ENCODE results near the gene MEG3.

Gene MEG3

DNA sequence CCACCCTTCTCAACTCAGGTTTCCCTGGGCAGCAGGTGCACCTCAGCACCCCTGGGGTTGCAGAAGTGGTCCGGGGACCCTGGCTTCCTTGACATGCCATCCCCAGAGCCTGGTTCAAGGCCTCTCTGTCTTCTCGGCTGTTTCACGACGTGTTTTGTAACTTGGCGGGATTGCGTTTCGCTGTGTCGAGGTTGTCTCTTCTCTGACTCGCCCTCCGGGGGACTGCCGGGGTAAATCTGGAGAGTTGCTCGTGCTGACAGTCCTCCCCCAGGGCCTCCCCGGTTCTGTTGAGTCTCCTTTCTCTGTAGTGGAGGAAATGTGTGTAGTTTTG is 25.6 kb downstream of the MEG3 start:
- DNase-seq, result no peak

DNA sequence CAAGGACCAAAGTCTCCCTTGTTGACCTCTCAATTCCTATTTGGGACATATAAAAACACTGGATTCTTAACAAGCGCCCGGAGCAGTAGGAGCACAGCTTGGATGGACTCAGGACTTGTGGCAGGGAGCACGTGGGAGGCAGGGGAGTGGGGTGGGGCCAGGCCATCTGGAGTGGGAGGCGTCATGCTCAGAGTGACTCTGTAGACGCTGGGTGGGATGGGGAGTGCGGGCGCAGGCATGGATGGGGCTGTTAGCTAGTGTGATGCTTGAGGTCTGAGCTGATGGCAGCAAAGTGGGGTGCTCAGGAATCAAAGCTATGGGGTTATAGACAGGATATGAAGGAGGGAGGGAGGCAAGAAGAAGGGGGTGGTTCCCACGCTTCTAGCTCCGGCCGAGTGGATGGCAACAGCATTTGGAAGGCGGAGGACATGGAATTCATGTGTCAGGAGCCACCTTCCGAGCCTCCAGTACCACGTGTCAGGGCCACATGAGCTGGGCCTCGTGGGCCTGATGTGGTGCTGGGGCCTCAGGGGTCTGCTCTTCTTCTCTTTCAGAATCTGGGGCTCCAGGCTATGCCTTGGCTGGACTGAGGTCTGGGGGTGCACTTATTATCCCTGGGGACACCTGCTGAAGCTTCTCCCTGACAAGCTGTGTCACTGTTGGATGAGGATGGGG is 26.2 kb downstream of the MEG3 start:
- no peak for DNase-seq

DNA sequence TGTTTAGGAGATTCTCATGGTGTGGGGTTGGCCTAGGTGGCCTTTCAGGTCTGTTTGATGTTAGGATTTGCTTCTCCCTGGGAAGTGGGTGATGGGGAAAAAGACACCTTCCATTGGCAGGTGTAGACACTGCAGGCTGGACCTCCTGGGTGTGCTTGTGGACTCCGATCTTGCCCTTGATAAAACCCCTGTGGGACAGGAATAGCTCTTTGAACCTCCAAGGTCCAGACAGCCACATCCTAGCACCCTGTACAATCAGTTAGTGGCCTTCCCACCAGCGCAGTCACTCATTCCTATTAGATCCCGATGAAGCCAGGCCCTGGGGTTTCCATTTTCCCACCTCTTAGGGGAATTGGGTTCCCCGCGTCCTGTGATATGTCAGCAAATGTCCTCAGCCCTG is 28.5 kb downstream of the MEG3 start:
- no peak for DNase-seq

DNA sequence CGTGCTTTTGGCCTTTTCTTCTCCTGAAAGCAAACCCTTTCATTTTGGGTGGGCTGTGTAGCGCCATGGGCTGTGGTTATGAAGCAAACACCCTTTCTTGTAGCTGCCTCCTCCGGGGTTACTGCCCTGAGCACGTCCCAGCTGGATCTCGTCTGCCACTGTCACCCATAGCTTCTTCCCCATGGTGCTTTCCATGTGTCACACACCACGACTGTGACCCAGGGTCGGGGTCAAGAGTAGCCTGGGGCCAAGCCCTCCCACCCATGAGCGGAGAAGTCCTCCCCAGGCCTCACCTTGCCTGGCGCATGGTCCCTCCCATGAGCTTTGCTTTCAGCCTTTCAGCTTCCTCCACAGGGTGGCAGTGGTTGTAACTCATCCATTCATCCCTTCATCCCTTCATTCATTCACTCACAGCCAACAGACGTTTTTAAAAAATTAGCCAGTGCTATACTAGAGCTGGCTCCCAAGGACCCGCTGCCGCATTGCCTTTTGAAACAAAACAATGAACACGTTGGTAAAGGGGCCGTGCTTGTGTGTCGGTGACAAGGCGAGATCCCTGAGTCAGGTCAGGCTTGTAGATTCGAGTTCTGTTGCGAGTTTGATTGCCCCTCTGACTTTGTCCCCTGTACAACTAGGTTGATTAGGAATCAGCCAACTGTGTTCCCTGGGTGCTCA is 29.5 kb downstream of the MEG3 start:
- no peak for DNase-seq

DNA sequence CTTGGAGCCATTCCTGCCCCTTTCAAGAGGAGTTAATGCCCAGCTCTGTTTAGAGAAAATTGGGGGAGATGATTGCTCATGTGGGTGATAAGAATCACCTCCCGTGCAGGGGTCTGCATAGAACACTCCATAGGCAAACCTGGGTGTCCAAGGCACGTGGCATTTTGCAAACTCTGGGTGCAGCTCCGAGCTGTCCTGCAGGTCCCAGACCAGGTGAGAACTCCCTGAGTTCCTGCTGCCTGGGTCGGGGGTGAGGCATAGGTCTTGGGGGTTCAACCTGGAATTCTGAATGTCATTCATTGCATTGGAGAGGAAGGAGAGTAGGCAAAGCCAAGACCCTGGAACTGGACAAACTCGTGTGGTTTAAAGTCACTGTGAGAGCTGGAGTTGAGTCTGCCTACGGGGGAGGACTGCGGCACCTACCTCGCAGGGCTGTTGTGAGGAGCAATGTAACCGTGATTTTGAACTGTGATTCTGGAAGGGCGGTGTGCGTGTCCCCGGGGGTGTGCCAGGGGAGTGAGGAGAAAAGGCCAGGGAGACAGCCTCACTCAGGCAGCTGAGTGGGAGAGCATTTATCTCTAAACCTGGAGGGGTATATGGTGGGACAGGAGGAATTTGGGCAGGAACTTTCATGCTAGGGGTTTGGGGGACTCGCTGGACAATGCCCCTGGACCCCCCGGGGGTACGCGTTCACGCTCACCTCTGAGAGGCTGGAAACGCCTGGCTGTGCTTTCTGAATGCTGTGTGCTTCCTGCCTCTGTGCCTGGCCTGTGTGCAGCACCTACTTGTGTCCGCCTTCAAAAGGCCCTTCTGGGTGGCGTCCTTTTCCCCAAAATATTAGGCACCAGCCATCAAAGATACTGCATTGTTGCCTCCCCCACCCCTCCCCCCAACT is 30.4 kb downstream of the MEG3 start:
- DNase-seq, result no peak

DNA sequence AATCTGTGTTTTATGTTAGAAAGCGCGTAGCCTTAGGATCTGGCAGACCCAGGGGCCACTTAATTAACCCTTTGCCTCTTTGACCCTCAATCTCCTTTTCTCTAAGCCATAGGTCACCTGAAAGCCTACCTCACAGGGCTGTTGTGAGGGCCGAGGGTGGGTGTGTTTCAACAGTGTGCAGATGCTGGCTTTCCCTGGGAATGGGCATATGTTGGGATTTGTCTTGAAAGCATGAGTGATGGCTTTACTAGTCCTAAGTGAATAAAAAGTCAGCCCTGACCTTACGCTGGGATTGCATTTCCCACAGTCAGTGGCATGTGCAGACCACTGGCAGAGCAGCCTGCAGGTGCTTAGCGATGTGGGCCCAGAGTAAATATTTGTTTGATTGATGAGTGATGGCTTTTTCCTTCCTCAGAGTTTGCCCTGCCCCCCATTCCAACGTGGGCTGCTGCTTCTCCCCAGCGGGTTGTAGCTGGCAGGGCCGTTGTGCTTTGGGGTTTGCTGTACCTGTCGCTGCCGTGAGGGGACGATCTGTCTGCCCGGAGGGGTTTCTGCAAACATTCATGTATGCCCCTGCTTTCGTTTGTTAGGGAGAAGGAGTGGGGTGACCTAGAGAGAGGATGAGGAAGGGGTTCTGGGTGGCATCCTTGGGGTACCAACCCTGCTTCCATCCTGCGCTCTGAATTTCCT is 31.5 kb downstream of the MEG3 start:
- DNase-seq, result no peak

DNA sequence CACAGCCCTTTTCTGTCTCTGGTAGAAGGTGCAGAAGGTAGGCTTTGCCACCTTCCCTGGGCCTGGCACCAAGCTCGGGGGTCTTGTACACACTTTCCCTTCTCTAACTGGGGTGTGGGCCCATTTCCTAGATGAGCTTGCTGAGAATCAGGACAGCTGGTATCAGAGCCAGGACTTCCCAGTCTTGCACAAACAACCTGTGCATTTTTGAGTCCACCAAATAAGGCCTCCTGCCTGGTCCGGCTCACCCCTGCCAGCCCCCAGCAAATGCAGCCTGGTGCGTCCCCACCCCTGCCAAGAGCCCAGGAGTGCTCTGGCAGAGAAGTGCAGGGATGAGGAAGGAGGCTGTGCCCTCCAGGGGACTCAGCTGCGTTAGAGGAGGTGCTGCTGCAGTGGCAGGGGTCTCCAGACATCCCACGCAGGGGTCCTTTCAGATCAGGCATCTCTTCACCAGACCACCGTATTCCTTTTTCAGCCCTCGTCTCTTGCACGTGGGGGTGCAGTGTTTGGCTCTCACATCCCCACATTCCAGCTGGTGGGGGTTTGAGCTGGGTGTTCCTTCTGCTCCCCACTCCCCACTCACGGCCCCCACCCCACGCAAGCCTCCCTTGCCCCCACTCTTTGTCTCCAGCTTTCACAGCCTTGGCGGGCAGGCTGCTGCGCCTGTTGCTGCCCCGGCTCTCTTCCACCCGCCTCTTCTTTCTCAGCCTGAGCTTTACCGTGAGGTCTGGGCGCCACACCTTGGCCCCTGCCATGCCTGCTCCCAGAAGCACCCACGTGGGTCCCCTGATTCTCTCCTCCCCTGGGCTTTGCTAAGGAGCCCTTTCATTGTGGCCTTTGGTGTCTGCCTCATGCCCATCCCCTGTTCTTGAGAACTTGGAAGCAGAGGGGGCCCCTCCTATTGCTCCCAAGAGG is 32.3 kb downstream of the MEG3 start:
- DNase-seq, result no peak

DNA sequence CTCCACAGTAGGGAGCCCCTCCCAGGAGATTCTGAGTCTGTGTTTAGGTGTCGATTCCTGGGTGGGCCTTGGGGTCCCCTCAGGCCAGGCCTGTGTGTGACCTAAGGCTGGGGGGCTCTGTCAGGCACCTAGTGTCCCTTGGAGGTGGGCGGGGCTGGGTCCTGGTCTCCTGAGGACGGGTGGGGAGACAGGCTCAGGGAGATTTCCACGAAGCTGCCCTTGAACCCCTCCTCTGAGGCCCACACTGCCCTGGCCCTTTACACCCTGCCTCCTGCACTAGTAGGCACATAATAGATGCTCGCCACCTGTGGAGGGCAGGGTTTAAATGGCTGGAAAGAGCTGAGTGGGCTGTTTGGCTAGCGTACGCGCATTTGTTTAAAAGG is 32.9 kb downstream of the MEG3 start:
- DNase-seq, result no peak

DNA sequence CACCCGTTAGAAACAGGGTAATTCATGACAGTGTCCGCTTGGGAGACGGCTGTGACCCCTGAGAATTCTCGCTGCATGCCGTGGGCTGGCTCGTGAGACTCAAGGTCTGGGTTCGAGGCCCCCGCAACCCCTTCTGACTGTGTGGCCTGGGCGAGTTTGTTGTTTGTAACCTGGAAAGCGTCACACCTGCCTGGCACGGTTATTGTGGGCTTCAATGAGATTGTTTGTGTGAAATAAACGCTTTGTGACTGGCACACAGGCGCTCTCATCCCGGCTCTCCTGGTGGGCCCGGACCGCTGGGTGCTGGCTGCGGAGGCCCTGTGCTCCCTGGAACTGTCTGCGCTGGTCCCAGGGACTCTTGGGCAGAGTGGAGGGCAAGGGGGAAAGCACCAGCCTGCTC is 33.9 kb downstream of the MEG3 start:
- DNase-seq, result no peak

DNA sequence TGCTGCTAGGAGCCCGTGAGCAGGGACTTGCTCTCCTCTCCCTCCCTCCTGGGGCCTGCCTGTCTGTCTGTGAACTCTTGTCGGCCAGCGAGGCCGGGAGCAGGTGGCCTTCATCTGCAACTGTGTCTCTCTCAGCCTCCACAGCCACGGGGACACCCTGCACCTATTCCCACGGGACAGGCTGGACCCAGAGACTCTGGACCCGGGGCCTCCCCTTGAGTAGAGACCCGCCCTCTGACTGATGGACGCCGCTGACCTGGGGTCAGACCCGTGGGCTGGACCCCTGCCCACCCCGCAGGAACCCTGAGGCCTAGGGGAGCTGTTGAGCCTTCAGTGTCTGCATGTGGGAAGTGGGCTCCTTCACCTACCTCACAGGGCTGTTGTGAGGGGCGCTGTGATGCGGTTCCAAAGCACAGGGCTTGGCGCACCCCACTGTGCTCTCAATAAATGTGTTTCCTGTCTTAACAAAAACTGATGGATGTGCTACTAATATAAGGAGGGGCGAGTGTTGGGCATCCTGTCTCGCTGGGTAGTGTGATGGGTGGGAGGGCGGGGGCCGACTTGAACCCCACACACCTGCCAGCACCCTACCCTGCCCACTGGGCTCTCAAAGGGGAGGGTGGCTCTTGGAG is 34.8 kb downstream of the MEG3 start:
- no peak for DNase-seq

DNA sequence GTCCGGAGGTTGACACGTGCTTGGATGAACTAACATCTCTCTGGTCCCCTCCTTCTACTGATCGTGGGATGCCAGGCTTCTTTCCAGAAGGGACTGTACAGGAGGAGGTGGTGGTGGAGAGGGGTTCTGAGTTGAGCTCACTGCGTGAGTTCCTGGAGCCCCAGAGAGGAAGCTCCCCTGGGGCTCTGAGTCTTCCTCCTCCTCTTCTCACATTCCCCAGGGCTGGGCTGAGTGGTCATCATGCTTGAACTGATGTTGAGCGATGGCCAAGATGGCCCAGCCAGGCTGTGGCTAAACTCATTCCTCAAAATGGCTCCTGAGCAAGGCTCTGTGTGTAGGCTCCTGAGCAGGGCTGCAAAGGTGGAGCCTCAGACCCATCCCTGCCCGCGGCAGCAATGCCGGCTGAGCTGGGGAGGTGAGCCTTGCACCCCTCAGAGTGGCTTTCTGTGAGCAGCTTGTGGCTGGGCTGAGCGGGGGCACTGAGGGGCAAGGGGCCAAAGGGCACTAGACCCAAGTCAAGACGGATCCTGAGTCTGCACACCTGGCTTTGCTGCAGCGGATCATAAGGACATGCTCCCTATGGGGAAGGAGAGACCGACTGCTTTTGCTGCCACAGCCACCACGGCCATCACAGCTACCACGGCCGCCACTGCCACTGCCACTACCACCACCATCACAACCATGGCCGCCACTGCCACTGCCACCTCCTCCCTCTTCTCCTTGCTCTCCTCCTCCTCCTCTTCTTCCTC is 35.4 kb downstream of the MEG3 start:
- no peak for DNase-seq

DNA sequence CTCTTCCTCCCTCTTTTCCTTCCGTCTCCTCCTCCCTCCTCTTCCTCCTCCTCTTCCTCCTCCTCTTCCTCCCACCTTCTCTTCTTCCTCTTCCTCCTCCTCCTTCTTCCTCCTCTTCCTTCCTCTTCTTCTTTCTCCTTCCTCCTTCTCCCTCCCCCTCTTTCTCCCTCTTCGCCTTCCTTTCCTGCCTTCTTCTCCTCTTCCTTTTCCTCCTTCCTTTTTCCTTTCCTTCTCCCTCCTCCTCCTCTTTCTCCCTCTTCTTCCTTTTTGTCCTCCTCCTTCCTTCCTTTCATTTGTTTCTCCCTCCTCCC is 36.0 kb downstream of the MEG3 start:
- DNase-seq, result no peak

DNA sequence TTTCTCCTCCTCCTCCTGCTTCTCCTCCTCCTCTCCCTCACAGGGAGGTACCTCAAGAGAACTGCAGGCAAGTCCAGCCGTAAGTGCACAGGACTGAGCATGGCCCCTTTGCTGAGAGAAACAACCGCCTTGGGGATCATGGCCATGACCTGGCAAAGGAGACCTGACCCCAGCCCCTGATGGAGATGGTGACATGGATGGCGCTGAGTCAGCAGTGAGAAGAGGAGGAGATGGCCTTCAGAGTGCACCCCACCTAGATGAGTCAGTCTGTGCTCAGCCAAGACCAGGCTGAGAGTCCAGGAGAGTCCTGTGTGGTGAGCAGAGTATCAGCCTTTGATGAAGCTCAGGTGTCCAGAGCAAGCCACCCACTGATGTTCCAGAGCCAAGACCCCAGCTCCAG is 36.4 kb downstream of the MEG3 start:
- DNase-seq, result no peak

DNA sequence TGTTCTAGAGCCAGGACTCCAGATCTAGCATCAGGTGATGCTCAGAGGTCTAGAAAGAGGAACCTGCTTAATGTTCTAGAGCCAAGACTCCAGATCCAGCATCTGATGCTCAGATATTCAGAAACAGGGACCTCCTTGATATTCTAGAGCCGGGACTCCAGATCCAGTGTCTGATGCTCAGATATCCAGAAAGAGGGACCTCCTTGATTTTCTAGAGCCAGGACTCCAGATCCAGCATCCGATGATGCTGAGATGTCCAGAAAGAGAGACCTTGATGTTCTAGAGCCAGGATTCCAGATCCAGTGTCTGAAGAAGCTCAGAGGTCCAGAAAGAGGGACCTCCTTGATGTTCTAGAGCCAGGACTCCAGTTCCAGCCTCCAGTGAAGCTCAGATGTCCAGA is 36.9 kb downstream of the MEG3 start:
- no peak for DNase-seq

DNA sequence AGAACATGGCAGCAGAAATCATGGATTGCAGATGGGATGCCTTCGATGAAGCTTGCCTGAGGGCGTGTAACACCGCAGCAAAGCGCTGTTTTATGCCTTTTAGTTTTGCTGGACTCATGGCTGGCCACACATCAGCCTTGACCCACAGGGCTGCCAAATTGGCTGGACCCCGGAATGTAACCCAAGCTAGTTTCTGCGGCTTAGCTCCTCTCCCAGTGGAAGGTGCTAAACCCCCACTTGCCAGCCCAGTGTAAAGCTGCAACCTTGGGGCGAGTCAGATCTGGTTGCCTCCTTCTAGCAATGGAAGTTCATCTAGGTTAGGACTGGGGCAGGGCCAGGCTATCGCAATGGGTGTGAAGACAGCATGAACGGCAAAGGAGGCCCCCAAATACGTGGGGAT is 38.3 kb downstream of the MEG3 start:
- no peak for DNase-seq

DNA sequence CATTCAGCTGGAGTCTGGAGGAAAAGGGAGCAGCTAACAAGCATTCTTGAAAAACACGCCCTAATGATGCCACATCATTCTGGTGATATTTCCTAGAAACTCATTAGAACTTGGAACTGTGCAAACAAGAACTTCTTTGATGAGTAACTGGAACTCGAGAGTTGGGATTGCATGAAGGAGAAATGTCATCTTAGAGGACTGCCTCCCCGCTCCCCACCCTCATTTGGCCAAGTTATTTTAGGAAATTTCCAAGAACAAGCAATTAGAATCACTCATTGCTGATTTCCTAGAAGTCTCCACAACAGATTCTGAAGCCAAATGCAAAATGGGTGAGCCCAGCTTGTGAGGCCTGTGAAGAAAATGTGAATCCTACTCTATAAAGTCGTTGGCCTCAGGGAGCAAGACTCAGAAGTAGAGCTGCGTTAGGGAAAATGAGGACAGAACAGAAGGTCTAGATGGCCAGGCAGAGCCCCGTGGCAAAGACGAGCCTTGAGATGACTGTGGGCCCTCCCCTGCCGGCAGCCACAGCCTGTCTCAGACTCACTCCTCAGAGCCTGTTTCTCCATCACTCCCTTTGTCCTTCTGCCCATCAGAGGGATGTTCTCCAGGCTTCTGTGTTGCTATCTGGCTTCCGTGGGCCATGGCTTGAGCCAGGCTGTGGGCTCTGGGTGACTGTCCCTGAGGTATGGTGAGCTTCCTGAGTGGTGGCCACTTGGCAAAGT is 39.2 kb downstream of the MEG3 start:
- no peak for DNase-seq

DNA sequence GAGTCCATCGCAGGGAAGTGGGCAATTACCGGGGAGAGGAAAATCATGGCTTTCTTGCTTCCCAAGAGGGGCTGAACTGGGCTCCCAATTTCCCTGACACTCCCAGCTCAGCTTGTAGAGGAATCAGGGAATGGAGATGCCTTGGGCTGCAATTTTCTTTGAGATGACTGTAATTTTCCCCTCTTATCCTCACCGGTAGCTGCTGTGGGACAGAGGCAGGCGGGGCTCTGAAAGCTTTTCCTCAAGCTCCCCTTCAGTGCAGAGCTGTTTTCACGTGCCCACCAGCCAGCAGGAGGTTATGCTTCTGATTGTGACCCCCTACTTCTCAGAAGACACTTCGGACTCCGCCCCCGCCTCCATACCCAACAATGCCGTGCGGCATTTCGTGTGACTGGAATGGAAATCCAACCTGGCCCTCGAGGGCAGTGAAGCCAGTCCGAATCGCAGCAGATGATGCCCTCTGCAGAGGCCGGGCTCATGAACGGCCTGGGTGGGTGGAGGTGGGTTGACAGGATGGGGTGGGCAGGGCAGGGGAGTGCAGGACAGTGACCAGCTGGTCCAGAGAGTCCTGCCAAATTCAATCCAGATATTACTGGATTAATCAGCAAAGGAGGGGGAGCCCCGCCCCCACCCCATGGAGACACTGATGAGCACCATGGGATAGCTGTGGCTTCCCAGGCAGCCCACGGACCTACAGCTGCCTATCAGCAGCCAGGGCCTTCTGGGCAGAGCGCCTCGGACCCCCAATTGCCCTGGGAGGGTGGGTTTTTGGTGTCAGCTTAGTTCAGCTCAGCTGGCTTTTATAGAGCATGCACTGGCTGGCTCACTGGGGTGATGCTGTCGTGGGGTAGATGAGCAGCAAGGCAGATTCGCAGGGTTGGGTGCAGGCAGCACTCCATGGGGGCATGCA is 40.0 kb downstream of the MEG3 start:
- DNase-seq, result no peak

DNA sequence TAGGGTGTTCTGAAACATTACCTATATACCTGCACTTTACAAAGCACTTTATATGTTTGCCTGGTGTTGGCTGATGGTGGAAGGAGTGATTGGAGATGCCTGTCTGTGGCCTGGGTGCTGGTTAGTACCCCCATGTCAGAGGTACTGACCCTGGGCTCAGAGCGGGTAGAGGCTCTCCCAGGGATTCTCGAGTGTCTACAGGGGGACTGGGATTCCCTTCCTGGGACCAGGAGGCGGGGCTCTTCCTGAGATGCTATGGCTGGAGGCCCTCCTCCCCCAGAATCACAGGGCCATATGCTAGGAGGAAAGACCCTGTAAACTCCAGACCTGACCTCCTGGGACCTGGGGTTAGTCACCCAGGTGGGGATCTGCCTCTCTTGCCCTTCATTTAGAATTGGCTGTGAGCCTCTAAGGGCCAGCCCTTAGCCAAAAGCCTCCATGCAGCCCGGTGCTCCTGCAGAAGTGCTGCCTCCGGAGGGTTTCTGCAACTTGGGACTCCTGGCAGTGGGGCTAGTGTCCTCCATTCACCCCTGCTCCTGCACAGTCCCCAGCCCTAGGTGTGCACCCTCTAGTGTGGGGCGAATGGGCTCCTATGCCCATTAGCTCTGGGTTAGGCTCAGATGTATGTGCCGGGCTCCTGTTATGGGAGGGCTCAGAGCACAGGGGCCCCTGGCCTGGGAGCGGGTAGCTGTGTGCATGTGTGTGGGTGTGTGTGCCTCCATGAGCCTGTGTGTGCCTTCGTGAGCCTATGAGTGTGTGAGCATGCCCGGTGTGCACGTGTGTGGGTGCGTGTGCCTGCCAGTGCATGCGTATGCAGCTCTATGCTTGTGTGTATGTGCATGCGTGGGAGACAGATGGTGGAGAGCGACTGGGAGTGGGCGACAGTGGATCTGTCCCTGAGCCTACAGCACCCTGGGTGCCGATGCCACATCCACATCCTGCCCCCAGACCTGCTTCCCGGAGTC is 41.0 kb downstream of the MEG3 start:
- no peak for DNase-seq

Measured in DMS53 (cell line).